HFFc6 (cell line): ENCODE data around the gene SHISA5. TPM values are rescaled to one million over a fixed set of nuclear protein-coding genes. Genes with fewer than 3 reads are reported as not detected.

Source experiments
- DNase-seq: peaks from one replicate; pipeline ENCODE4 v3.0.0-alpha.2; 2018
- H3K27ac Mint-ChIP-seq: 2 replicates; pipeline ENCODE4 v1.8.0; 2020; ENCODE audit warnings: mild to moderate bottlenecking, mixed read lengths
- H3K27me3 Mint-ChIP-seq: 2 replicates; pipeline ENCODE4 v1.8.0; 2021; ENCODE audit warnings: mild to moderate bottlenecking, moderate library complexity, mixed read lengths; ENCODE audit not compliant: insufficient read depth
- H3K36me3 Mint-ChIP-seq: 2 replicates; pipeline ENCODE4 v1.8.0; 2021; ENCODE audit warnings: low read depth, mixed read lengths
- H3K4me1 Mint-ChIP-seq: 2 replicates; pipeline ENCODE4 v1.8.0; 2020; ENCODE audit warnings: low read depth, mixed read lengths
- H3K4me3 Mint-ChIP-seq: 2 replicates; pipeline ENCODE4 v1.8.0; 2020; ENCODE audit warnings: mild to moderate bottlenecking, moderate library complexity, mixed read lengths
- H3K9me3 Mint-ChIP-seq: 2 replicates; pipeline ENCODE4 v1.8.0; 2020; ENCODE audit warnings: mild to moderate bottlenecking, mixed read lengths
- total RNA-seq, 6 experiments: library from RNA; stranded (reverse); fragmentation: NEBNext Ultra II Directional; extraction: Animal tissue kit (Norgen Biotek cat#: 25700); gene quantifications; 2 replicates in 1 of 6; 3 replicates in 5 of 6; pipeline ENCODE4 v1.2.3, GENCODE V29; 2021
- TF ChIP-seq, protein P1 (sequence below): fragments of 200-600 bp; sonication (generic); IDR thresholded peaks from 2 replicates; pipeline ENCODE4 v1.5.0; 2021; ENCODE audit warnings: antibody characterized with exemption, mild to moderate bottlenecking

Gene SHISA5
- total RNA-seq, 6 experiments from 2014 or later: 266 to 286 (median 277) TPM

DNA sequence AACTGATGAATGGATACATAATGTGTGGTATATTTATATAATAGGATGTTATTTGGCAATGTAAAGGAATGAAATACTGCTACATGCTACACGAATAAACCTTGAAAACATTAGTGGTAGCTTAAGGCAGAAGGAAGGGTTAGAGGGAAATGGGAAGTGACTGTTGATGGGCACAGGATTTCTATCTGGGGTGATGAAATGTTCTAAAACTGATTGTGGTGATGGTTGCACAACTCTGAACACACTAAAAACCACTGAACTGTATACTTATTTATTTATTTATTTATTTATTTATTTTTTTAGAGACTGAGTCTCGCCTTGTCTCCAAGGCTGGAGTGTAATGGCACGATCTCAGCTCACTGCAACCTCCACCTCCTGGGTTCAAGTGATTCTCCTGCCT, 24.8 kb upstream of the SHISA5 start:
- H3K36me3 Mint-ChIP-seq: peaks cover 10% of the 10 kb centered on the region
- DNase-seq: no peak
- no peaks in the 10 kb centered on the region for H3K27me3 Mint-ChIP-seq
- H3K27ac Mint-ChIP-seq: no peak overlapping the region
- TF ChIP-seq, protein P1, sequence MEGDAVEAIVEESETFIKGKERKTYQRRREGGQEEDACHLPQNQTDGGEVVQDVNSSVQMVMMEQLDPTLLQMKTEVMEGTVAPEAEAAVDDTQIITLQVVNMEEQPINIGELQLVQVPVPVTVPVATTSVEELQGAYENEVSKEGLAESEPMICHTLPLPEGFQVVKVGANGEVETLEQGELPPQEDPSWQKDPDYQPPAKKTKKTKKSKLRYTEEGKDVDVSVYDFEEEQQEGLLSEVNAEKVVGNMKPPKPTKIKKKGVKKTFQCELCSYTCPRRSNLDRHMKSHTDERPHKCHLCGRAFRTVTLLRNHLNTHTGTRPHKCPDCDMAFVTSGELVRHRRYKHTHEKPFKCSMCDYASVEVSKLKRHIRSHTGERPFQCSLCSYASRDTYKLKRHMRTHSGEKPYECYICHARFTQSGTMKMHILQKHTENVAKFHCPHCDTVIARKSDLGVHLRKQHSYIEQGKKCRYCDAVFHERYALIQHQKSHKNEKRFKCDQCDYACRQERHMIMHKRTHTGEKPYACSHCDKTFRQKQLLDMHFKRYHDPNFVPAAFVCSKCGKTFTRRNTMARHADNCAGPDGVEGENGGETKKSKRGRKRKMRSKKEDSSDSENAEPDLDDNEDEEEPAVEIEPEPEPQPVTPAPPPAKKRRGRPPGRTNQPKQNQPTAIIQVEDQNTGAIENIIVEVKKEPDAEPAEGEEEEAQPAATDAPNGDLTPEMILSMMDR: no peak
- no peaks in the 10 kb centered on the region for H3K9me3 Mint-ChIP-seq
- no peak overlapping the region for H3K4me3 Mint-ChIP-seq
- H3K4me1 Mint-ChIP-seq: no peaks in the 10 kb centered on the region

DNA sequence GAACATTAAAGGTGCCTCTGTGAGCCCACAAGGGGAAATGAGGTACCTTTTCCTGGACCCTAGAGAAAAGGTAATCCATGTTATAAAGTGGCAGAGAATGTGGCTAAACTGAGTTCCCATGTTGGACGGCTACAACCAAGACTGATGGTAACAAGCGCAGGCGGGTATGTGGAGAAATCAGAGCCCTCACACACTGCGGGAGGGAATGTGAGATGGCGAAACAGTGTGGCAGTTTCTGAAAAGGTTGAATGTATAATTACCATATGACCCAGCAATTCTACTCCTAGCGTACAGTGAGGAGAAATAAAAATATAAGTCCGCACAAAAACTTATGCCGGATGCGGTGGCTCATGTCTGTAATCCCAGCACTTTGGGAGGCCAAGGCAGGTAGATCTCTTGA, 24.1 kb upstream of the SHISA5 start:
- H3K36me3 Mint-ChIP-seq: peaks cover 9% of the 10 kb centered on the region

DNA sequence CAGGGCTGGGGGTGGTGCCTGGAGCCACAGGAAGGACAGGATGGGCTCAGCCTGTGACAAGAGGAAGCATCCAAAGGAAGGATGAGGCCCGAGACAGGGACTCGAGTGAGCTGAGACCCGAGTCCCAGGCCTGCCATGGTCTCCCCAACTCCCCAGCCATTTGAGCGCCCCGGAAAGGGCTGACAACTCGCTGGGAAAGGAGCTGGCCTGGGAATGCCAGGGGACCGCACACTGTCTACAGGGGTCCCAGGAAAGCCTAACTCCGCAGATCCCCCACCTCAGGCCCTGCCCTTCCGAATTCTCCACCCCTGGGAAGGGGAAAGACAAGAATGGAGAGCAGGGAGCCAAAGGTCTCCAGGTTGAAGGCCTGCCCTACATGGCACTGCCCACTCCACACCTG, 21.0 kb upstream of the SHISA5 start:
- H3K27me3 Mint-ChIP-seq: no peaks in the 10 kb centered on the region
- H3K4me1 Mint-ChIP-seq: no peaks in the 10 kb centered on the region
- peaks cover 9% of the 10 kb centered on the region for H3K36me3 Mint-ChIP-seq
- TF ChIP-seq, protein P1: no peak
- H3K27ac Mint-ChIP-seq: no peak overlapping the region
- H3K4me3 Mint-ChIP-seq: no peak overlapping the region
- DNase-seq: no peak
- no peaks in the 10 kb centered on the region for H3K9me3 Mint-ChIP-seq

More for the DNA sequence above, 24.1 kb upstream of the SHISA5 start:
- no peak for DNase-seq
- H3K4me1 Mint-ChIP-seq: no peaks in the 10 kb centered on the region
- H3K27me3 Mint-ChIP-seq: no peaks in the 10 kb centered on the region
- no peak overlapping the region for H3K27ac Mint-ChIP-seq
- no peak overlapping the region for H3K4me3 Mint-ChIP-seq
- no peaks in the 10 kb centered on the region for H3K9me3 Mint-ChIP-seq
- TF ChIP-seq, protein P1: no peak

DNA sequence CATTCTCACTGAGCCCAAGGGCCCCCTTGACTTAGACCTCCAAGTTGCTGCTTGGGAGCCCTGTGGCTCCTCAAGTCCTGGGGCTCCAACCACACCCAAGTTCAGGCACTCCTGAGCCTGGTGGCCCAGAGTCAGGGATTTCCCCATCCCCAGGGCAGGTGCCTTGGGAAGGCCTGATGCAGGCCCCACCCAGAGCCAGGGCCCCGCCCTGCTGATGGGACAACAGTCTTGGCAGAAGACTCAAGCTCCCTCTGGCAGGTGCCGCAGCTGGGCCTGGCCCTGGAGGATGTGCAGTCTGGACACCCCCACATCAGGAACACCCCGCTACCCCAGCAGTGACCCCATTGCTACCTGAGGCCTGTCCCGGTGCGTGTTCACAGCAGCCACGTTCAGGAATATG, 17.7 kb upstream of the SHISA5 start:
- H3K27ac Mint-ChIP-seq: no peak overlapping the region
- H3K4me3 Mint-ChIP-seq: no peak overlapping the region
- H3K9me3 Mint-ChIP-seq: no peaks in the 10 kb centered on the region
- H3K27me3 Mint-ChIP-seq: no peaks in the 10 kb centered on the region; the same call in 1 of the 2 replicates
- H3K36me3 Mint-ChIP-seq: no peaks in the 10 kb centered on the region; the same call in 1 of the 2 replicates
- no peaks in the 10 kb centered on the region for H3K4me1 Mint-ChIP-seq
- TF ChIP-seq, protein P1: no peak
- DNase-seq: no peak

DNA sequence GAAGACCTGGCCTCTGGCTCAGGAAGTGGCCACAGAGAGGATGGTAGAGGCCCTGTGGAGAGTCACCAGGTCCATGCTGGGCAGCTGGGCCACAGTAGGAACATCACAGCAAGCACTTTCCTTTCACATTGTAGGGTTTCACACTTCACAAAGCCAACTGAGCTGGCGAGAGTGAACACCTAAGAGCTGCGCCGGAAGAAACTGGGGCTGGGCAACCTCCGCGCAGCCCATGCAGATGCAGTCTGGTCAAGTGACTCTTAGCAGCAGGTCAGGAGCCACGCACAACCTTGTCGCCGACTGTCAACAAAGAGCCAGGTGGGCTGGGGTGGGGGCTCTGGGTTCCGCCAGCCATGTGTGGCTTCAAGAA, 15.3 kb upstream of the SHISA5 start:
- TF ChIP-seq, protein P1: no peak
- H3K36me3 Mint-ChIP-seq: no peaks in the 10 kb centered on the region
- H3K4me3 Mint-ChIP-seq: no peak overlapping the region
- no peaks in the 10 kb centered on the region for H3K4me1 Mint-ChIP-seq
- H3K27me3 Mint-ChIP-seq: no peaks in the 10 kb centered on the region; the same call in 1 of the 2 replicates
- H3K9me3 Mint-ChIP-seq: no peaks in the 10 kb centered on the region
- no peak overlapping the region for H3K27ac Mint-ChIP-seq
- no peak for DNase-seq
